Measurements from ENCODE around the gene KCNRG. TPM values are rescaled to one million over a fixed set of nuclear protein-coding genes. Genes with fewer than 3 reads are reported as not detected.

KCNRG gene
- 7.3 and 9.8 TPM in 2 replicates for total RNA-seq

GRCh38 chr13:50015258-50015657, at the start of gene KCNRG:
Gene KCNRG, plus strand, starts transcription at chr13:50015444. Its CDS starts 50 bp downstream, at chr13:50015494.

GRCh38 chr13:49996951-49997895, 18.0 kb upstream of the KCNRG start, which contains the start of gene TRIM13:
Gene TRIM13, plus strand, starts transcription at chr13:49997042. Its CDS starts 14,899 bp downstream, at chr13:50011941.

Other genes with a start within 250 kb of the KCNRG start
- gene KPNA3, start 222.8 kb upstream of the KCNRG start, total RNA-seq = 32.9 and 42.4 TPM in 2 replicates
- 4.1 TPM in 2 replicates for gene SPRYD7, start 79.1 kb upstream of the KCNRG start, total RNA-seq
- gene TRIM13, start 18.4 kb upstream of the KCNRG start, total RNA-seq = 23.2 and 31.8 TPM in 2 replicates